ENCODE measurements around the gene ZNF473. TPM values are rescaled to one million over a fixed set of nuclear protein-coding genes. Genes with fewer than 3 reads are reported as not detected.
A peak's percentile ranks its signal among the peaks of the same experiment; 100 is the strongest.

The ZNF473 gene
- polyA plus RNA-seq, 2 of the 4 experiments (the other 2 are of a cell fraction), result 6.9 to 17.0 TPM

DNA sequence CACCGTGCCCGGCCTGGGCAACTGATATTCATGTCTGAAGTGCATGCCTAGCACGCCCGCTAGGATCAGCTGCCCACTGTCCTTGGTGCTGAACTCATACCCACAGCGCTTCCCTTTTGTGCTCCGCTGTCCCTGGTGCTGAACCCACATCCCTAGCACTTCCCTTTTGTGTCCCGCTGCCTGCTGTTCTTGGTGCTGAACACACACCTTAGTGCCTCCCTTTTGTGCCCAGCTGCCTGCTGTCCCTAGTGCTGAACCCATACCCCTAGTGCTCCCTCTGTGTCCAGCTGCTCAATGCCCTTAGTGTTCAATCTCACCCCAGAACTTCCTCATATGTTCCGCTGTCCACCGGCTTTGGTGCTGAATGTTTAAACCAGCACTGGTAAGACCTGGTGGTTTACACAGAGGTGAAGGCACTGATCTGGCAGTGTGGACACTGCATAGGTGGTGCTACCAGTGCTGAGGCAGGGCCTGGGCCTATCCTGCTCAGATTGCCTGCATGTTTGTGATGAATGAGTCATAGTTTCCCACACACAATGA, 38.6 kb upstream of the ZNF473 start (continued):
- TF ChIP-seq, protein P1, sequence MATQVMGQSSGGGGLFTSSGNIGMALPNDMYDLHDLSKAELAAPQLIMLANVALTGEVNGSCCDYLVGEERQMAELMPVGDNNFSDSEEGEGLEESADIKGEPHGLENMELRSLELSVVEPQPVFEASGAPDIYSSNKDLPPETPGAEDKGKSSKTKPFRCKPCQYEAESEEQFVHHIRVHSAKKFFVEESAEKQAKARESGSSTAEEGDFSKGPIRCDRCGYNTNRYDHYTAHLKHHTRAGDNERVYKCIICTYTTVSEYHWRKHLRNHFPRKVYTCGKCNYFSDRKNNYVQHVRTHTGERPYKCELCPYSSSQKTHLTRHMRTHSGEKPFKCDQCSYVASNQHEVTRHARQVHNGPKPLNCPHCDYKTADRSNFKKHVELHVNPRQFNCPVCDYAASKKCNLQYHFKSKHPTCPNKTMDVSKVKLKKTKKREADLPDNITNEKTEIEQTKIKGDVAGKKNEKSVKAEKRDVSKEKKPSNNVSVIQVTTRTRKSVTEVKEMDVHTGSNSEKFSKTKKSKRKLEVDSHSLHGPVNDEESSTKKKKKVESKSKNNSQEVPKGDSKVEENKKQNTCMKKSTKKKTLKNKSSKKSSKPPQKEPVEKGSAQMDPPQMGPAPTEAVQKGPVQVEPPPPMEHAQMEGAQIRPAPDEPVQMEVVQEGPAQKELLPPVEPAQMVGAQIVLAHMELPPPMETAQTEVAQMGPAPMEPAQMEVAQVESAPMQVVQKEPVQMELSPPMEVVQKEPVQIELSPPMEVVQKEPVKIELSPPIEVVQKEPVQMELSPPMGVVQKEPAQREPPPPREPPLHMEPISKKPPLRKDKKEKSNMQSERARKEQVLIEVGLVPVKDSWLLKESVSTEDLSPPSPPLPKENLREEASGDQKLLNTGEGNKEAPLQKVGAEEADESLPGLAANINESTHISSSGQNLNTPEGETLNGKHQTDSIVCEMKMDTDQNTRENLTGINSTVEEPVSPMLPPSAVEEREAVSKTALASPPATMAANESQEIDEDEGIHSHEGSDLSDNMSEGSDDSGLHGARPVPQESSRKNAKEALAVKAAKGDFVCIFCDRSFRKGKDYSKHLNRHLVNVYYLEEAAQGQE (IDR thresholded peaks at IDR 0.05), result peak; percentile 99
- TF ChIP-seq HOXA7 (CRISPR knock-in tag; IDR thresholded peaks at IDR 0.05) (peak; percentile 97), HEYL (CRISPR knock-in tag; IDR thresholded peaks at IDR 0.05) (peak; percentile 99), RARB (CRISPR knock-in tag; IDR thresholded peaks at IDR 0.05) (peak; percentile 91), FOXS1 (CRISPR knock-in tag; IDR thresholded peaks at IDR 0.05) (peak; percentile 100), HOXB5 (CRISPR knock-in tag; IDR thresholded peaks at IDR 0.05) (peak; percentile 100), RCOR1 (IDR thresholded peaks at IDR 0.05; ENCODE audit: low read depth, low read length) (peak; percentile 90), TP53 (CRISPR knock-in tag; IDR thresholded peaks at IDR 0.05) (peak; percentile 99), NPAS2 (CRISPR knock-in tag; IDR thresholded peaks at IDR 0.05; ENCODE audit: borderline replicate concordance) (peak; percentile 86), FOSB (CRISPR knock-in tag; IDR thresholded peaks at IDR 0.05) (peak; percentile 98)
- TF ChIP-seq, protein P2, sequence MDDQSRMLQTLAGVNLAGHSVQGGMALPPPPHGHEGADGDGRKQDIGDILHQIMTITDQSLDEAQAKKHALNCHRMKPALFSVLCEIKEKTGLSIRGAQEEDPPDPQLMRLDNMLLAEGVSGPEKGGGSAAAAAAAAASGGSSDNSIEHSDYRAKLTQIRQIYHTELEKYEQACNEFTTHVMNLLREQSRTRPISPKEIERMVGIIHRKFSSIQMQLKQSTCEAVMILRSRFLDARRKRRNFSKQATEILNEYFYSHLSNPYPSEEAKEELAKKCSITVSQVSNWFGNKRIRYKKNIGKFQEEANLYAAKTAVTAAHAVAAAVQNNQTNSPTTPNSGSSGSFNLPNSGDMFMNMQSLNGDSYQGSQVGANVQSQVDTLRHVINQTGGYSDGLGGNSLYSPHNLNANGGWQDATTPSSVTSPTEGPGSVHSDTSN (IDR thresholded peaks at IDR 0.05), result no peak
- TF ChIP-seq, protein P3, sequence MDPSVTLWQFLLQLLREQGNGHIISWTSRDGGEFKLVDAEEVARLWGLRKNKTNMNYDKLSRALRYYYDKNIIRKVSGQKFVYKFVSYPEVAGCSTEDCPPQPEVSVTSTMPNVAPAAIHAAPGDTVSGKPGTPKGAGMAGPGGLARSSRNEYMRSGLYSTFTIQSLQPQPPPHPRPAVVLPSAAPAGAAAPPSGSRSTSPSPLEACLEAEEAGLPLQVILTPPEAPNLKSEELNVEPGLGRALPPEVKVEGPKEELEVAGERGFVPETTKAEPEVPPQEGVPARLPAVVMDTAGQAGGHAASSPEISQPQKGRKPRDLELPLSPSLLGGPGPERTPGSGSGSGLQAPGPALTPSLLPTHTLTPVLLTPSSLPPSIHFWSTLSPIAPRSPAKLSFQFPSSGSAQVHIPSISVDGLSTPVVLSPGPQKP (IDR thresholded peaks at IDR 0.05; ENCODE audit: low read depth, low read length), result no peak

DNA sequence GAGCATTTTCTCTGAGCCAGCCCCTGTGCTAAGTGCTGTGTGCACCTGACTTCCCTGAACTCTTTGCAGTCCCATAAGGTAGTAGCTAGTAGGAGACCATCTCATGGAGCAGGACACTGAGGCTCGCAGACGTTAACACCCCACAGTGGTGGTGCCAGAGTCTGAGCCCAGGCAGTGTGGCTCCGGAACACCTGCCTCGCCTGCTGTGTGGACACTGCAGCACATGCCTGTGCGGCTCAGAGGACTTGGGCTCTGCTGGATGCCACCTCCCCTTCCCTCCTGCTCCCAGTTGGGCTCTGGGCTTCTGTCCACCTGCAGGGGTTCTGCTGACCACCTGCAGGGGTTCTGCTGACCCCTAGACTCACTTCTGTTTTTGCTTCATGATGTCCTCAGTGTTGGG, 37.8 kb upstream of the ZNF473 start:
- TF ChIP-seq FOXS1 (CRISPR knock-in tag; IDR thresholded peaks at IDR 0.05), result no peak
- no peak for TF ChIP-seq TFCP2L1 (CRISPR knock-in tag; IDR thresholded peaks at IDR 0.05)
- no peak for TF ChIP-seq EP300 (IDR thresholded peaks at IDR 0.05)
- TF ChIP-seq HDAC2 (IDR thresholded peaks at IDR 0.05), result no peak
- TF ChIP-seq EHF (CRISPR knock-in tag; IDR thresholded peaks at IDR 0.05), result no peak
- TF ChIP-seq, protein P4, sequence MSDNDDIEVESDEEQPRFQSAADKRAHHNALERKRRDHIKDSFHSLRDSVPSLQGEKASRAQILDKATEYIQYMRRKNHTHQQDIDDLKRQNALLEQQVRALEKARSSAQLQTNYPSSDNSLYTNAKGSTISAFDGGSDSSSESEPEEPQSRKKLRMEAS (IDR thresholded peaks at IDR 0.05), result no peak
- TF ChIP-seq FOSL2 (IDR thresholded peaks at IDR 0.05), result no peak
- TF ChIP-seq FOSL2 (CRISPR knock-in tag; IDR thresholded peaks at IDR 0.05), result no peak
- TF ChIP-seq, protein P5, sequence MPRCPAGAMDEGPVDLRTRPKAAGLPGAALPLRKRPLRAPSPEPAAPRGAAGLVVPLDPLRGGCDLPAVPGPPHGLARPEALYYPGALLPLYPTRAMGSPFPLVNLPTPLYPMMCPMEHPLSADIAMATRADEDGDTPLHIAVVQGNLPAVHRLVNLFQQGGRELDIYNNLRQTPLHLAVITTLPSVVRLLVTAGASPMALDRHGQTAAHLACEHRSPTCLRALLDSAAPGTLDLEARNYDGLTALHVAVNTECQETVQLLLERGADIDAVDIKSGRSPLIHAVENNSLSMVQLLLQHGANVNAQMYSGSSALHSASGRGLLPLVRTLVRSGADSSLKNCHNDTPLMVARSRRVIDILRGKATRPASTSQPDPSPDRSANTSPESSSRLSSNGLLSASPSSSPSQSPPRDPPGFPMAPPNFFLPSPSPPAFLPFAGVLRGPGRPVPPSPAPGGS (IDR thresholded peaks at IDR 0.05), result no peak
- TF ChIP-seq HEYL (CRISPR knock-in tag; IDR thresholded peaks at IDR 0.05), result no peak
- TF ChIP-seq ZNF302 (CRISPR knock-in tag; IDR thresholded peaks at IDR 0.05), result no peak
- no peak for TF ChIP-seq KDM1A (IDR thresholded peaks at IDR 0.05; ENCODE audit: low read depth)
- TF ChIP-seq TP53 (CRISPR knock-in tag; IDR thresholded peaks at IDR 0.05), result no peak
- no peak for TF ChIP-seq SREBF2 (IDR thresholded peaks at IDR 0.05)
- TF ChIP-seq ESRRA (IDR thresholded peaks at IDR 0.05; ENCODE audit: borderline replicate concordance, low read length), result no peak
- TF ChIP-seq, protein P1 (IDR thresholded peaks at IDR 0.05), result no peak
- no peak for TF ChIP-seq MYC (IDR thresholded peaks at IDR 0.05; ENCODE audit: borderline replicate concordance, low read length)
- TF ChIP-seq HOXB5 (CRISPR knock-in tag; IDR thresholded peaks at IDR 0.05), result no peak
- Histone ChIP-seq H3K4me3 (no peak overlapping the region), H3K4me2 (no peak overlapping the region), H3K4me1 (no peaks in the 10 kb centered on the region), H3K9me3 (no peaks in the 10 kb centered on the region), H3K27ac (no peak overlapping the region)
- ATAC-seq (no peak), DNase-seq (ENCODE audit: low read depth in 1 of 2, low spot score in 1 of 2) (no peak), FAIRE-seq (no peak)
- ChIA-PET CTCF (interaction anchor here (0.7 to 8.4 kb wide), 6 partner anchors 12 to 52 kb away, joined by 3 to 78 read pairs (median 4); partner anchors contain the start of gene VRK3), POLR2A (no interaction called here)
- WGBS (ENCODE audit: missing lambda C conversion rate), result 92% methylated on average over 5 of the region's 5 CpGs

All from A549 (cell line).